Osteoblast (primary cell): ENCODE data around the gene PPFIA4. TPM values are rescaled to one million over a fixed set of nuclear protein-coding genes. Genes with fewer than 3 reads are reported as not detected.
A peak's percentile ranks its signal among the peaks of the same experiment; 100 is the strongest.

Experiments used
- DNase-seq: peaks from one replicate; pipeline ENCODE4 v3.0.0; 2011; ENCODE audit warnings: low spot score, mixed read lengths; ENCODE audit not compliant: insufficient read length; ENCODE audit errors: missing footprints
- H2AFZ ChIP-seq: 2 replicates; pipeline ENCODE4 v1.6.0; 2011; ENCODE audit warnings: mild to moderate bottlenecking, low read length
- H3K27ac ChIP-seq: 2 replicates; pipeline ENCODE4 v1.5.1; 2011; ENCODE audit warnings: mild to moderate bottlenecking, low read depth, low read length, moderate library complexity
- H3K27me3 ChIP-seq: 2 replicates; pipeline ENCODE4 v1.6.0; 2012; ENCODE audit warnings: mild to moderate bottlenecking, control low read depth, inconsistent platforms, low read length, moderate library complexity; ENCODE audit not compliant: insufficient read depth
- H3K36me3 ChIP-seq: 2 replicates; pipeline ENCODE4 v1.5.1; 2011; ENCODE audit warnings: mild to moderate bottlenecking, low read length, control low read depth, moderate library complexity; ENCODE audit not compliant: insufficient read depth
- H3K4me1 ChIP-seq: 2 replicates; pipeline ENCODE4 v1.5.1; 2011; ENCODE audit warnings: mild to moderate bottlenecking, low read length, control low read depth, moderate library complexity; ENCODE audit not compliant: insufficient read depth
- H3K4me2 ChIP-seq: 2 replicates; pipeline ENCODE4 v1.6.0; 2011; ENCODE audit warnings: mild to moderate bottlenecking, low read length; ENCODE audit not compliant: insufficient read depth
- H3K4me3 ChIP-seq: fragments of 200-600 bp; sonication (generic); 3 replicates; pipeline ENCODE4 v1.5.1; 2012; ENCODE audit warnings: mild to moderate bottlenecking, low read length, inconsistent platforms; ENCODE audit not compliant: insufficient read depth
- H3K79me2 ChIP-seq: 2 replicates; pipeline ENCODE4 v1.6.0; 2012; ENCODE audit warnings: mild to moderate bottlenecking, low read length, control low read depth, inconsistent platforms; ENCODE audit not compliant: insufficient read depth
- H3K9me3 ChIP-seq: 2 replicates; pipeline ENCODE4 v1.5.1; 2011; ENCODE audit warnings: low read depth, low read length, control low read depth
- H4K20me1 ChIP-seq: 2 replicates; pipeline ENCODE4 v1.6.0; 2012; ENCODE audit warnings: mild to moderate bottlenecking, low read length, control low read depth; ENCODE audit not compliant: insufficient read depth
- total RNA-seq: library from RNA; depleted of rRNA; stranded (reverse); fragments of >200 nt; gene quantifications from 2 replicates; pipeline ENCODE4 v1.2.3, GENCODE V29; 2012
- TF ChIP-seq, protein P1 (sequence below): IDR thresholded peaks from 2 replicates; pipeline ENCODE4 v1.5.1; 2011; ENCODE audit warnings: mild to moderate bottlenecking, low read depth, low read length, moderate library complexity; ENCODE audit errors: extremely low read depth

PPFIA4 gene
- total RNA-seq, 1 donor, result 10.9 TPM

DNA sequence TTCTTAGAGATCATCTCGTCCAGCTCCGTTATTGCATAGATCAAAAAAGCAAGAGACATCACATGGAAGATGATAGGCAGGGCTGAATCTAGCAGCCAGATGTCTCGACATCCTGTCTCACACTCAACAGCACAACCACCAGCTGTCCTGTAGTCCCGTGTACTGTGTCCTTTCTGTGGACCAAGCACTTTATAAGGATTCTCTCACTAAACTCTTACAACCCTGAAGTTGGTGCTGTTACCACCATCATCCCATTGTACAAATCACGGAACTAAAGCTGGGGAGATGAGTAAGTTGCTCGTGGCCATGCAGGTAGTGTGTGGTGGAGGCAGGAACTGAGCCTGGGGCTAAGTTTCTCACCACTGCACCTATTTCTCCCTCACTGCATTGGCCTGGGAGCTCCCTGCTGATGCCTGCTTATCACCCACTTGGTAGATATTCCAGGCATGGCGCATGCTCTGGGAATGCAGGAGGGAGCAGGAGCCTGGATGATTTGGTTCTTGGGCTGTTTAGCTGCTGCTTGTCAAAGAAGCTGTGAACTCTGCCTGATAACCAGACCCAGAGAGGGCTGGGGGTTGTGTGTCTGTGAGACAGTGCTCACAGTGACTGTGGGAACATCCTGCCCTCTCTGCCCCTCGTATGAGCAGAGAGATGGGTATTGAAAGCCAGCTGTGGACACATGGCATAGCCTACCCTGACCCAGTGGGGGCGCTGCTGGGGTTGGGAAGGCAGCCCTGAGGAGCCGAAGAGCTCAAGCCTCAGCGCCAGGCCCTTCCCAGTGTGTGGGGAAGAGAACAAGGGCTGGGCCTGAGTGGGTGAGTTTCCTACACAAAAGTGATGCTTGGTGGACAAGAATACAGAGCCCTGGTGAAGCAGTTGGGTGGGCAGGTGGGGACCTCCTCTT is 13.6 kb downstream of the PPFIA4 start:
- H3K27ac ChIP-seq, result no peak overlapping the region
- H3K9me3 ChIP-seq, result no peaks in the 10 kb centered on the region
- no peak overlapping the region for H2AFZ ChIP-seq
- no peaks in the 10 kb centered on the region for H3K79me2 ChIP-seq
- H3K36me3 ChIP-seq, result no peaks in the 10 kb centered on the region
- TF ChIP-seq, protein P1, sequence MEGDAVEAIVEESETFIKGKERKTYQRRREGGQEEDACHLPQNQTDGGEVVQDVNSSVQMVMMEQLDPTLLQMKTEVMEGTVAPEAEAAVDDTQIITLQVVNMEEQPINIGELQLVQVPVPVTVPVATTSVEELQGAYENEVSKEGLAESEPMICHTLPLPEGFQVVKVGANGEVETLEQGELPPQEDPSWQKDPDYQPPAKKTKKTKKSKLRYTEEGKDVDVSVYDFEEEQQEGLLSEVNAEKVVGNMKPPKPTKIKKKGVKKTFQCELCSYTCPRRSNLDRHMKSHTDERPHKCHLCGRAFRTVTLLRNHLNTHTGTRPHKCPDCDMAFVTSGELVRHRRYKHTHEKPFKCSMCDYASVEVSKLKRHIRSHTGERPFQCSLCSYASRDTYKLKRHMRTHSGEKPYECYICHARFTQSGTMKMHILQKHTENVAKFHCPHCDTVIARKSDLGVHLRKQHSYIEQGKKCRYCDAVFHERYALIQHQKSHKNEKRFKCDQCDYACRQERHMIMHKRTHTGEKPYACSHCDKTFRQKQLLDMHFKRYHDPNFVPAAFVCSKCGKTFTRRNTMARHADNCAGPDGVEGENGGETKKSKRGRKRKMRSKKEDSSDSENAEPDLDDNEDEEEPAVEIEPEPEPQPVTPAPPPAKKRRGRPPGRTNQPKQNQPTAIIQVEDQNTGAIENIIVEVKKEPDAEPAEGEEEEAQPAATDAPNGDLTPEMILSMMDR, result peak; percentile 26
- peak; percentile 19 for DNase-seq
- H3K4me3 ChIP-seq, result no peak overlapping the region
- no peaks in the 10 kb centered on the region for H3K27me3 ChIP-seq
- peaks cover 17% of the 10 kb centered on the region for H3K4me1 ChIP-seq
- H4K20me1 ChIP-seq, result no peaks in the 10 kb centered on the region
- no peak overlapping the region for H3K4me2 ChIP-seq

DNA sequence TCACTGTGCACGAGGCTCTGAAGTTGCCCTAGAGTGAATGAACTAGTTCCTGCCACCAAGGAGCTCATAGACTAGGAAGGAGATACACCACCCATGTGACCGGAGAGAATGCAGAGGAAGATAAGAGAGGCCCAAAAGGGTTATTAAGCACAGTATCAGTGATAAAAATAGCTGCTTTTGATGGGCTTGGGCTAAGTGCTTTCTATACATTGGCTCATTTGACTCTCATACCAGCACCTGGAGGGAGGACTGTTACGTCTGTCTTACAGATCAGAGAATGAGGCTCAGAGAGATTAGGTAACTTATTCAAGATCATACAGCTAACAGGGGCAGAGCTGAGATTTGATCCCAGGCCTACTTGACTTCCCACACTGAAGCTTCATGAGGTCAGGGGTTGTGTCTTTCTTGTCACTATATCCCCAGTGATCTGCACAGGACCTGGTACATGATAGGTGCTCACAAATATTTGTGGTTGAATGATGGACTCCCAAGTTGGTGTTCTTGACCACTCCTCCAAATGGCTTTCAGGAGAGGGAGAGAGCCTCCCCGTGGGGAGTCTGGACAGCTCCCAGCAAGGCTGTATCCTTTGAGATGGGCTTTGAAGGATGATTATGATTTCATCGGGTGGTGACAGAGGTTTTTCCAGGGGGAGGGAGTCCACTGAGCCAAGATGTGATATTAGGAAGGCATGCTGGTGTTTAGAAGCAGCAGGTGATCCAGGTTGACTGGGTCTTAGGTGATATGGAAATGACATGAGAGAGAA is 14.4 kb downstream of the PPFIA4 start:
- Histone ChIP-seq H3K4me1 (peaks cover 17% of the 10 kb centered on the region), H4K20me1 (no peaks in the 10 kb centered on the region), H3K79me2 (no peaks in the 10 kb centered on the region)

DNA sequence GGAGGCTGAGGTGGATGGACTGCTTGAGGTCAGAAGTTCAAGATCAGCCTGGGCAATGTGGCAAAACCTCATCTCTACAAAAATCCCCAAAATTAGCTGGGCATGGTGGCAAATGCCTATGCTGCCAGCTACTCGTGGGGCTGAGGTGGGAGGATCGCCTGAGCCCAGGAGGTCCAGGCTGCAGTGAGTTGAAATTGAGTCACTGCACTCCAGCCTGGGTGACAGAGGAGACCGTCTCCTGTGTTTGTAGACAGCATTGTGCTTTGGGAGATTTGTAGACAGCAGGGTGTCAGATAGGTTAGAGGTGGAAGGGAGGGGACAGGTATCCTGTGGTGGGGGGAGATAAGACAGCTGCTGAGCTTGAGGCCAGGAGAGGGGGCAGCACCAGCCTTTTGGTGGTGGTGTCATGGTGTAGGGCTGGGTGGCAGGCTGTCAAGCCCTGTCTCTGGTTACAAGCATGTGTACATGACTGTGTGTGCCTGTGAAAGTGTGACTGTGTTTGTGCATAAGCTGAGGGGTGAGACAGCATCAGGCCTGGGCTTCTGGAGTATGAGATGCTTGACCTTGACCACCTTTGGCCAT is 15.2 kb downstream of the PPFIA4 start:
- TF ChIP-seq, protein P1, result no peak
- Histone ChIP-seq H3K4me1 (peaks cover 19% of the 10 kb centered on the region), H3K4me2 (no peak overlapping the region), H2AFZ (no peak overlapping the region), H3K27me3 (no peaks in the 10 kb centered on the region), H3K4me3 (no peak overlapping the region), H3K27ac (no peak overlapping the region), H3K9me3 (no peaks in the 10 kb centered on the region), H3K36me3 (no peaks in the 10 kb centered on the region), H3K79me2 (no peaks in the 10 kb centered on the region), H4K20me1 (no peaks in the 10 kb centered on the region)
- DNase-seq, result peak; percentile 53

More for the DNA sequence above, 14.4 kb downstream of the PPFIA4 start:
- no peaks in the 10 kb centered on the region for H3K27me3 ChIP-seq
- H2AFZ ChIP-seq, result no peak overlapping the region
- TF ChIP-seq, protein P1, result no peak
- no peak overlapping the region for H3K4me2 ChIP-seq
- no peaks in the 10 kb centered on the region for H3K9me3 ChIP-seq
- no peak overlapping the region for H3K4me3 ChIP-seq
- H3K36me3 ChIP-seq, result no peaks in the 10 kb centered on the region
- DNase-seq, result peak; percentile 42
- H3K27ac ChIP-seq, result no peak overlapping the region
